Measurements from ENCODE around the gene OAF.
"Not testable (repeated sequence)": the region's sequence is repeated elsewhere in the genome, so short reads cannot be mapped to it uniquely, and the experiment has no call there.

OAF gene

GRCh38 chr11:120210626-120211521 lies at the start of gene OAF:
Gene OAF, plus strand, starts transcription at chr11:120211032. Its CDS starts 248 bp downstream, at chr11:120211280.
- peak in 3 of 4 experiments; percentile 31 to 38 (median 33) for DNase-seq (ENCODE audit: low read depth in 4 of 4, low spot score in 1 of 4)

- no peak for DNase-seq (ENCODE audit: low read depth in 4 of 4, low spot score in 1 of 4)
Measured at GRCh38 chr11:120167659-120168058, 43.2 kb upstream of the OAF start.

- DNase-seq (ENCODE audit: low read depth in 4 of 4, low spot score in 1 of 4) = no peak
Measured at GRCh38 chr11:120168108-120168959, 42.5 kb upstream of the OAF start.

GRCh38 chr11:120168960-120169681 lies 41.7 kb upstream of the OAF start:
- peak in 3 of 4 experiments; percentile 24 to 41 (median 33) for DNase-seq (ENCODE audit: low read depth in 4 of 4, low spot score in 1 of 4)

- no peak for DNase-seq (ENCODE audit: low read depth in 4 of 4, low spot score in 1 of 4)
Measured at GRCh38 chr11:120169981-120170698, 40.7 kb upstream of the OAF start.

GRCh38 chr11:120170741-120171261 lies 40.0 kb upstream of the OAF start:
- no peak for DNase-seq (ENCODE audit: low read depth in 4 of 4, low spot score in 1 of 4)

GRCh38 chr11:120172054-120172911 lies 38.5 kb upstream of the OAF start:
- peak in 2 of 4 experiments; percentile 23 to 32 for DNase-seq (ENCODE audit: low read depth in 4 of 4, low spot score in 1 of 4)

GRCh38 chr11:120173019-120173705 lies 37.7 kb upstream of the OAF start:
- DNase-seq (ENCODE audit: low read depth in 4 of 4, low spot score in 1 of 4) = no peak

- DNase-seq (ENCODE audit: low read depth in 4 of 4, low spot score in 1 of 4) = no peak
Measured at GRCh38 chr11:120173807-120174206, 37.0 kb upstream of the OAF start.

- DNase-seq (ENCODE audit: low read depth in 4 of 4, low spot score in 1 of 4) = no peak
Measured at GRCh38 chr11:120174866-120175265, 36.0 kb upstream of the OAF start.

GRCh38 chr11:120178561-120179056 lies 32.2 kb upstream of the OAF start:
- no peak for DNase-seq (ENCODE audit: low read depth in 4 of 4, low spot score in 1 of 4)

- no peak for DNase-seq (ENCODE audit: low read depth in 4 of 4, low spot score in 1 of 4)
Measured at GRCh38 chr11:120179057-120179672, 31.7 kb upstream of the OAF start.

GRCh38 chr11:120180063-120180462 lies 30.8 kb upstream of the OAF start:
- not testable (repeated sequence) for DNase-seq (ENCODE audit: low read depth in 4 of 4, low spot score in 1 of 4)

GRCh38 chr11:120180551-120181232 lies 30.1 kb upstream of the OAF start:
- no peak for DNase-seq (ENCODE audit: low read depth in 4 of 4, low spot score in 1 of 4)

- DNase-seq (ENCODE audit: low read depth in 4 of 4, low spot score in 1 of 4) = no peak
Measured at GRCh38 chr11:120181376-120181975, 29.4 kb upstream of the OAF start.

GRCh38 chr11:120182372-120182771 lies 28.5 kb upstream of the OAF start:
- DNase-seq (ENCODE audit: low read depth in 4 of 4, low spot score in 1 of 4) = no peak
